GM18526 (cell line): ENCODE results near the gene ZNF264.

Experiments used
- POLR2A ChIP-seq: IDR thresholded peaks from 3 replicates; pipeline ENCODE4 v1.6.1; 2011; ENCODE audit not compliant: insufficient read length; ENCODE audit errors: extremely low read depth

Gene ZNF264

DNA sequence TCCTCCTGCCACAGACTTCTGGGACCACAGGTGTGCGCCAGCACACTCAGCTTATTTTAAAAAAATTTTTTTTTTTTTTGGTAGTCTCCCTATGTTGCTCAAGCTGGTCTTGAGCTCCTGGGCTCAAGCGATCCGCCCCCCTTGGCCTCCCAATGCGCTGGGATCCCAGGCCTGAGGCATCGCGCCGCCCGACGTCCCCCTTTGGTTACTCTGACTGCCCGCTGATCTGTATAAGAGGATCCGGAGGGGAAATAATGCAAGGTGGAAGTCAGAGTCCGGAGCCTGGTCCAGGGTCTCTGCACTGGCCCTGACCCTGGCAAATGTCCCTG is 48.6 kb downstream of the ZNF264 start:
- TF ChIP-seq POLR2A: no peak

DNA sequence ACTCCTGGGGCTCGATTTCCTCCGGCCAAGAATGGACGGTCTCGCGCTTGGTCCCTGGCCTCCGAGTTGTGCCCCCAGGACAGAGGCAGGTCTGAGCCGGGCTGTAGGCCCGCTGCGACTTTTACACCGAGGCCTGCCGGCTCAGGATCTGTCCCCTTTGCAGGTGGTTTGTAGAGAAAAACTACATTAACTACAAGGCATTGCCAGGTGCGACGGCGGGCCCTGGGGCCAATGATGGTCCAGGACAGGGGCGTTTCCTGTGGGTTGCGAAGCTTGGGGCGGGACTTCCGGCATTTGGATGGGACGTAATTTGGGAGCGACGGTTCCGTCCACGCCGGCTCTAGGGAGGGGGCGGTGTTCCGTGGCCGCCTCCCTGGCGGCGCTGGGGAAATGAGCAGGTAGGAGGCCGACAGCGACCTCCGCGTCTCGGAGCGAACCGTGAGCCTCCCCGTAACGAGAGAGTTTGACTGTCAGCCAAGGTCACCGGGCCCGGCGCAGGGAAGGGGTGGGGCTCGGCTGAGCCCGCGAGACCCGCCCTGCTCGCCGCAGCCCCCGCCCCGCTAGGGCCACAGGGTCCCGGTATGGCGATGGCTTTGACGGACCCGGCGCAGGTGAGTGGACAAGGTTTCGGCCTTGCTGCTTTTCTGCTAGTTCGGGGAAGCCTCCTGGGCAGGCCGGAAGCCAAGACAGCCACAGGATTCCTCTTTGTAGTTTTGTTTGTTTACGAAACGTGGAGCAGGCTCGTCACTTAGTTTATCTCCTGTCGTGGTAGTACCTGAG is 49.2 kb downstream of the ZNF264 start, which contains the start of gene ZNF805:
Gene ZNF805 (plus strand): TSS at position 322 of the 780 bp plus-strand sequence. CDS start 260 bp downstream, at position 582.
- TF ChIP-seq POLR2A: peak; percentile 74

DNA sequence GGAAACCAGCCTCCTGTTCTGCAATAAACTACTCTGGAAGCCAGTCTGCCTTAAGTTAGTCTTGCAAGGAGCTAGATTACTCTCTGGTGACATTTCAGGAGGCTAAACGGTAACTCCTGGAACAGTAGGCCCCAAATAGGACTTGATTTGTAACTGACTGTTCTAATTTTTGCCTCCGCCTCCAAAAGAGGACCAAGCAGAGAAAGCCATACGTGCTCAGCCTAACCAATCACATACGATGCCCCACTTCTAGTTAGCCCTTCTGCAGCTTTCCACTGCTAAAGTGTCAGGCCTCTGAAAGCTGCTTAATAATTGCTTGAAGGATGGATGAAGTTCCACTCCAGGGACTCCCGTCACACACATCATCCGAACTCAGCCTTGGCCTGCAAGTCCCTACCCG is 49.9 kb downstream of the ZNF264 start:
- TF ChIP-seq POLR2A: no peak

- no peak for TF ChIP-seq POLR2A
Measured at GRCh38 chr19:57242821-57243220, 51.5 kb downstream of the ZNF264 start.

- TF ChIP-seq POLR2A: no peak
Measured at GRCh38 chr19:57244513-57244912, 53.2 kb downstream of the ZNF264 start.

- no peak for TF ChIP-seq POLR2A
Measured at GRCh38 chr19:57245066-57245465, 53.8 kb downstream of the ZNF264 start.

GRCh38 chr19:57245959-57246358 is 54.7 kb downstream of the ZNF264 start:
- TF ChIP-seq POLR2A: no peak

- TF ChIP-seq POLR2A: no peak
Measured at GRCh38 chr19:57248646-57249045, 57.3 kb downstream of the ZNF264 start.

GRCh38 chr19:57249329-57249728 is 58.0 kb downstream of the ZNF264 start:
- no peak for TF ChIP-seq POLR2A

DNA sequence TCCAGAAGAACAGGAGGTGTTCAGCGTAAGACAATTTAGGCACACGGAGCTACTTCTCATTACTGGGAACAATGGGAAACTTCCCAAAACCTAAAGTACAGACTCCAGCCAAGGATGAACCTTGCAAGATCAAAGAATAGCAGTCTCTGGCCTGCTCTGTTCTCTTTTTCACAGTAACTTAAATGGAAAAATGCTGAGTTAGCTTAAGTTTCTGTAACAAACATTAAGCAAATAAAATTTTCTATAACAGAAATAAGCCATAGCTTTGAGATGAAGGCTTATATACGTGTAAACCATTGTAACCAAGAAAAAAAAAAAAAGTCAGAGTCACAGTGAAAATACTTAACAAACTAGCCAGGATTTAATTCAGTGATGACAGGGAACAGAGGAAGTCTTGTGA is 70.7 kb downstream of the ZNF264 start:
- TF ChIP-seq POLR2A: no peak

DNA sequence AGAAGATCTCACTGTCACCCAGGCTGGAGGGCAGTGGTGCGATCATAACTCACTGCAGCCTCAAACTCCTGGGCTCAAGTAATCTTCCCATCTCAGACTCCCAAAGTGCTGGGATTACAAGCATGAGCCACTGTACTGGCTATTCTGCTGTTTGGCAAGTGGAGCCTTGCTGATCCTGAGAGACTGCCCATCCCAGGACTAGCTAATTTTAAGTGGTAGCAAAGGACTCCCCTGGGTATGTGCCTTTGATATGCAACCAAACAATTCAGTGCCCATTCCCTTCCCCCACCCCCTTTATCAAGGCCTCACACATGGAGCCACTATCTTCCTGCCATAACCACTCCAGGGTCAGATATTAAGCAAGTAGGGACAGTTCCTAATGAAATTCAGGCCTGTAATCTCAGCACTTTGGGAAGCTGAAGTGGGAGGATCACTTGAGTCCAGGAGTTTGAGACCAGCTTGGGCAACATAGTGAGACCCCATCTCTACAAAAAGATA is 72.0 kb downstream of the ZNF264 start:
- no peak for TF ChIP-seq POLR2A

DNA sequence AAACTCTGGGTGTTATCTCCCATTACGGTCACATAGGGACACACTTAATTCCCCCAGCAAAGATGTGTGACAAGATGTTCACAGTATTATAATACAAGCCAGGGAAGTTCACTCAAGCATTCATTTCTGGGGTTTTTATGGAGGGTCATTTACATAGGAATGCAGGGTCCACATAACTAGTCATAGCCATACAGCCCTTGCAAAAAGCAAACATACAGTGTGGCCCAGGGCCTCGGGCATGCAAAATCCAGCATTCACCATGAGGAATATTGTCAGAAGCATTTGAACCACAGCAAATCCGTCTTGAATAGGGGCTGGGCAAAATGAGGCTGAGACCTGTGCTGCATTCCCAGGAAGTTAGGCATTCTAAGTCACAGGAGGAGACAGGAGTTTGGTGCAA is 76.0 kb downstream of the ZNF264 start:
- TF ChIP-seq POLR2A: no peak

DNA sequence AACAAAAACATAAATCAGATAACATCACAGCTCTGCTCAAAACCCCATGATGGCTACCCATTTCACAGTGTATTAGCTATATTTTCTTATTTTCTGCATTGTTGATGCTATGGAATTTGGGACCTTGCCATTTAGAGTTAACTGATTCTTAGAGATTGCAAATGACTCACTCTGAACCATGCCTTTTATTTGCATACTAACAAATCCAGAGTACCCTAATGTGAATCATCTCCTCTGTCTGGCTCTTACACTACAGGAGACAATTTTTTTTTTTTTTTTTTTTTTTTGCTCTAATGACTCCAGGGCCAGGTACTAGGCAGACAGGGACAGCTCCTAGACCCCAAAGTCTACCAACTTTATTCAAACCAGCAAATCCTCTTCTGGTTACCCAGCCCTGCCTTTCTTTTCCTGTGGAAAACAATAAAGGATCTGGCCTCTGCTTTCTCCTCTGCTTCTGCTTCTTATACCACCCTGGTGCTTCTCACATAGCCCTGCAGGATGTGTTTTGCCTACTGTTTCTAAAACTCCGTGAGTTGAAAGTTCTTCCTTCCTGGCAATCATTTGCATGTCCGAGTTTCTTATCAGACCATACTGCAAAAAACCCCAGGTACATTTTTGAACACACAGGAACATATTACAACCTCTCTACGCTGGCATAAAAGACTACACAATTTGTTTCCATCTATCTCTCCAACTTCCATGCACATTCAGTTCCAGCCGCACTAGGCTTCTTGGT is 78.4 kb downstream of the ZNF264 start:
- TF ChIP-seq POLR2A: no peak

GRCh38 chr19:57271280-57271679 is 80.0 kb downstream of the ZNF264 start:
- no peak for TF ChIP-seq POLR2A
